ENCODE data around the gene CHTF18.

Gene CHTF18

DNA sequence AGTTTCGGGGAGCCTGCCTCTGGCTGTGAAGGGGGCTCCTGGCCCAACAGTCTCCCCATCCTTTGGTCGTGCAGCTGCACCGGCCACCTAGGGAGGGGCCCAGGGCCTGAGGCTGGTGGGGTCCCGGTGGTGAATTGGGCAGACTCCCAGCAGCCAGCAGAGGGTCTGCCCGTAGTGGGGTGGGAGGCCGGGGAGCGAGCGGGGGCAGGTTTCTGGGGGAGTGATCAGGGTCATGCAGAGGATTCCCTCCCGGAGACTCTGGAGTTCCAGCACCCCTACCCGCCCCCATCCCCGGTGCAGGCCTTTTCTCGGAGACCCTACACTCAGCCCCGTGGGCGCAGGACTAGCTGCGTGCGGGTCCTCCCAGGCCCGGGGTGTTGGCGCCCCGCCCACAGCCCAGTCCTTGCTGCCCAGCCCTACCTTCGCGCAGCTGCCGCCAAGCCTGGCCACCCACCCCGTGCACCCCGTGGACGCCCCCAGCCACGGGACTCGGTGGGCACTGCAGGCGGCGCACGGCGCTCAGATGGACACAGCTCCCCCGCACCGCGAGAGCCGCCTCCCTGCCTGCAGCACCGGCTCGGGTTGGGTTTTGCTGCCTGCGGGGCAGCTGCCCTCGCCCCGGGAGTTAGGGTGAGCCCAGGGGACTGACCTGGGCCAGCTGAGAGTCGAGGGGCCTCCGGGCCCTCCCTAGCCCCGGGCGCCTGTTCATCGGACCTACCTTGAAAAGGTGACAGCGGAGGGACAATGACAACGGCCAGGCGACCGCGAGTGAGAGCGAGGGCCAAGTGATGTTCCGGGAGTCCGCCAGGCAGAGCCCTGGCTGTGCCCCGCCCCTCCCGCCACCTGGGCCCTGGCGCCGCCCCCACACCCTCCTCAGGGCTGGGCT is 11.8 kb downstream of the CHTF18 start, which contains the start of gene GNG13:
GNG13 (minus strand) TSS at position 787 of the 886 bp plus-strand sequence. CDS start 1,657 bp downstream, outside the sequence.
- H3K4me1 ChIP-seq (ENCODE audit: insufficient read depth, low read length, poor library complexity, severe bottlenecking) = no peaks in the 10 kb centered on the region
- H3K9ac ChIP-seq (ENCODE audit: low read depth, low read length, poor library complexity, severe bottlenecking) = no peak within 1 kb of the TSS
- no peaks in the 10 kb centered on the region for H3K36me3 ChIP-seq (ENCODE audit: insufficient read depth, low read length)
- H3K9me2 ChIP-seq (replicated peaks; ENCODE audit: low read depth, low read length) = no peaks in the 10 kb centered on the region
- H2AFZ ChIP-seq (ENCODE audit: low read length) = no peak within 1 kb of the TSS
- H3F3A ChIP-seq (ENCODE audit: low read depth) = no peaks in the 10 kb centered on the region
- H3K27me3 ChIP-seq (ENCODE audit: insufficient read depth, low read length, poor library complexity, severe bottlenecking) = no peaks in the 10 kb centered on the region
- H3K4me3 ChIP-seq (ENCODE audit: low read length, poor library complexity, severe bottlenecking) = no peak within 1 kb of the TSS
- no peaks in the 10 kb centered on the region for H4K20me1 ChIP-seq (ENCODE audit: insufficient read depth, low read length, poor library complexity, severe bottlenecking)
- no peaks in the 10 kb centered on the region for H3K79me2 ChIP-seq (ENCODE audit: insufficient read depth, low read length)
- TF ChIP-seq EZH2phosphoT487 (IDR thresholded peaks at IDR 0.05; ENCODE audit: borderline replicate concordance) = no peak
- TF ChIP-seq, protein P1, sequence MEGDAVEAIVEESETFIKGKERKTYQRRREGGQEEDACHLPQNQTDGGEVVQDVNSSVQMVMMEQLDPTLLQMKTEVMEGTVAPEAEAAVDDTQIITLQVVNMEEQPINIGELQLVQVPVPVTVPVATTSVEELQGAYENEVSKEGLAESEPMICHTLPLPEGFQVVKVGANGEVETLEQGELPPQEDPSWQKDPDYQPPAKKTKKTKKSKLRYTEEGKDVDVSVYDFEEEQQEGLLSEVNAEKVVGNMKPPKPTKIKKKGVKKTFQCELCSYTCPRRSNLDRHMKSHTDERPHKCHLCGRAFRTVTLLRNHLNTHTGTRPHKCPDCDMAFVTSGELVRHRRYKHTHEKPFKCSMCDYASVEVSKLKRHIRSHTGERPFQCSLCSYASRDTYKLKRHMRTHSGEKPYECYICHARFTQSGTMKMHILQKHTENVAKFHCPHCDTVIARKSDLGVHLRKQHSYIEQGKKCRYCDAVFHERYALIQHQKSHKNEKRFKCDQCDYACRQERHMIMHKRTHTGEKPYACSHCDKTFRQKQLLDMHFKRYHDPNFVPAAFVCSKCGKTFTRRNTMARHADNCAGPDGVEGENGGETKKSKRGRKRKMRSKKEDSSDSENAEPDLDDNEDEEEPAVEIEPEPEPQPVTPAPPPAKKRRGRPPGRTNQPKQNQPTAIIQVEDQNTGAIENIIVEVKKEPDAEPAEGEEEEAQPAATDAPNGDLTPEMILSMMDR (conservative IDR thresholded peaks at IDR 0.05; ENCODE audit: low read length) = no peak
- H3K9me3 ChIP-seq (ENCODE audit: insufficient read depth, low read depth, low read length) = no peaks in the 10 kb centered on the region
- no peak within 1 kb of the TSS for H3K4me2 ChIP-seq (ENCODE audit: low read depth, low read length, poor library complexity, severe bottlenecking)

DNA sequence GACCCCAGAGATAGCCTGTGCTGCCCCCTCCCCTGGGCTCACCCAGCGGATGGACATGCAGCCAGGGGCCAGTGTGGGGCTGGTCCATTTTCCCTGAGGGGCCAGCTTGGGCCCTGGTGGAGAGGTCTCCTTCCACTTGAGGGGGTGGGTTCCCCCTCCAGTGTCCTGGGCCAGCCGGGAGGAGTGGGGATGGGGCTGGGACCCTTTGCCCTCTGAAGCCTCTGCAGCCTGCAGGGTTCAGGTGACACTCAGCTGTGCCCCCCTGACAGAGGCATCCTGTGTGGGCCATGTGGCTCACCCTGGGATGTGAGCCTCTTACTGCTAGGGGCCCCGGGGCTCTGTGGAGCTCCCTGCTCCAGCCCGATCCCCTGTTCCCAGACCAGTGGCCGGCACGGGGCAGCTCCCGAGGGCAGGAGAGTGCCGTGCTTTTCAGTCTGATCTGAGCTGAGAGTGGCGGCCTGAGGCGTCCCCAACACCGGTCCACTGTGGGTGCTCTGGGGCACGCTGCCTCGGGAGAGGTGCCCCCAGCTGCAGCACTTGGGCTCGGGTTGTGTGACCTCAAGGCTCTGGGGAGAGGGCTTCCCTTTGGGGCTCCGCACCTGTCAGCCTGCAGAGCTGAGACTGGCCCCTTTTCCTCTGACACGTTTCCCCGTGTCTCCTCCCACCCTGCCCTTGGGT is 12.6 kb downstream of the CHTF18 start:
- Histone ChIP-seq H3K9me3 (ENCODE audit: insufficient read depth, low read depth, low read length) (no peaks in the 10 kb centered on the region), H3K4me2 (ENCODE audit: low read depth, low read length, poor library complexity, severe bottlenecking) (no peak overlapping the region)

DNA sequence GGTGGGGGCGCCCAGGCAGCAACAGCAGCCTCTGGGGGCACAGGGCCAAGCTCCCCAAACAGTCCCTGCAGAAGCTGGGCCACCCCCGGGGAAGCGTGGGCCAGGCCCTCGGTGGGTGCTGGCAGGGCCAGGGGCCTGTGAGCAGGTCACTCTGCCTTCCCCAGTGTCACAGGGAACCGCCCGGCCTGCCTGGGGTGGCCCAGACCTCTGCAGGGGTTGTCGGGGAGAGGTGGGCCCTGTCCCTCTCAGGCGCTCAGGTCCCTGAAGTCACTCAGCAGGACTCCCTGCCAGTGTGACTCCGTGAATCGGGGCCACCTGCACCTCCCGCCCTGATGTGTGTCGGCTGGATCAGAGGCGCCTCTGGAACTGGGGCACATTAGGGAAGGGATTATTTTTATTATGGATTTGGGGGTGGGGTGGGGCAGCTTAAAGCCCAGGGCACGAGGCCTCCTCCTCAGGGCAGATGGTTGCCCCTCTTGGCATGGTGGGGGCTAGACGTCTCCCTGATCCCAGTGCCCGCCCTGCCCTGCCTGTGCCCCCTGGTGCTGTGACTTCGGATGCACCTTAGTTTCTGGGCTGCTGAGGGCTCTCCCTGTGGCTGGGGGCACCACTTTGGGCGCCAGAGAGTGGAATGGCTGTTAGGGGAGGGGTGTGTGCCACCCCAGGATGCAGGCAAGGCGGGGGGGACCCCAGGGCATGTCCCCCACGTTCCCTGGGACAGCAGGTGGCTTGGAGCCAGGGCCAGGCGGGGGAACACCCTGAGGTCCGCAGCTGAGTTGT is 13.4 kb downstream of the CHTF18 start:
- H3K4me1 ChIP-seq (ENCODE audit: insufficient read depth, low read length, poor library complexity, severe bottlenecking) = no peaks in the 10 kb centered on the region
- no peak overlapping the region for H3K9ac ChIP-seq (ENCODE audit: low read depth, low read length, poor library complexity, severe bottlenecking)
- no peaks in the 10 kb centered on the region for H3K27me3 ChIP-seq (ENCODE audit: insufficient read depth, low read length, poor library complexity, severe bottlenecking)
- no peak for TF ChIP-seq EZH2phosphoT487 (IDR thresholded peaks at IDR 0.05; ENCODE audit: borderline replicate concordance)
- TF ChIP-seq, protein P1 (conservative IDR thresholded peaks at IDR 0.05; ENCODE audit: low read length) = no peak
- no peaks in the 10 kb centered on the region for H4K20me1 ChIP-seq (ENCODE audit: insufficient read depth, low read length, poor library complexity, severe bottlenecking)
- H2AFZ ChIP-seq (ENCODE audit: low read length) = no peak overlapping the region
- H3F3A ChIP-seq (ENCODE audit: low read depth) = no peaks in the 10 kb centered on the region
- H3K4me2 ChIP-seq (ENCODE audit: low read depth, low read length, poor library complexity, severe bottlenecking) = no peak overlapping the region
- H3K9me3 ChIP-seq (ENCODE audit: insufficient read depth, low read depth, low read length) = no peaks in the 10 kb centered on the region
- no peaks in the 10 kb centered on the region for H3K9me2 ChIP-seq (replicated peaks; ENCODE audit: low read depth, low read length)
- no peaks in the 10 kb centered on the region for H3K36me3 ChIP-seq (ENCODE audit: insufficient read depth, low read length)
- no peak overlapping the region for H3K4me3 ChIP-seq (ENCODE audit: low read length, poor library complexity, severe bottlenecking)
- no peaks in the 10 kb centered on the region for H3K79me2 ChIP-seq (ENCODE audit: insufficient read depth, low read length)

More for the DNA sequence above, 12.6 kb downstream of the CHTF18 start:
- H3K36me3 ChIP-seq (ENCODE audit: insufficient read depth, low read length) = no peaks in the 10 kb centered on the region
- no peaks in the 10 kb centered on the region for H3K27me3 ChIP-seq (ENCODE audit: insufficient read depth, low read length, poor library complexity, severe bottlenecking)
- H3K9me2 ChIP-seq (replicated peaks; ENCODE audit: low read depth, low read length) = no peaks in the 10 kb centered on the region
- no peak overlapping the region for H3K9ac ChIP-seq (ENCODE audit: low read depth, low read length, poor library complexity, severe bottlenecking)
- no peaks in the 10 kb centered on the region for H3K4me1 ChIP-seq (ENCODE audit: insufficient read depth, low read length, poor library complexity, severe bottlenecking)
- TF ChIP-seq EZH2phosphoT487 (IDR thresholded peaks at IDR 0.05; ENCODE audit: borderline replicate concordance) = no peak
- TF ChIP-seq, protein P1 (conservative IDR thresholded peaks at IDR 0.05; ENCODE audit: low read length) = no peak
- H4K20me1 ChIP-seq (ENCODE audit: insufficient read depth, low read length, poor library complexity, severe bottlenecking) = no peaks in the 10 kb centered on the region
- no peak overlapping the region for H2AFZ ChIP-seq (ENCODE audit: low read length)
- no peak overlapping the region for H3K4me3 ChIP-seq (ENCODE audit: low read length, poor library complexity, severe bottlenecking)
- no peaks in the 10 kb centered on the region for H3K79me2 ChIP-seq (ENCODE audit: insufficient read depth, low read length)
- no peaks in the 10 kb centered on the region for H3F3A ChIP-seq (ENCODE audit: low read depth)

Measured in Loucy (cell line).